ENCODE results near the gene RNU1-3. TPM values are rescaled to one million over a fixed set of nuclear protein-coding genes. Genes with fewer than 3 reads are reported as not detected.
A peak's percentile ranks its signal among the peaks of the same experiment; 100 is the strongest.
"Not testable (repeated sequence)": the region's sequence is repeated elsewhere in the genome, so short reads cannot be mapped to it uniquely, and the experiment has no call there.

RNU1-3 gene
- total and polyA plus RNA-seq, 2 donors from 2014 or later, result 26.8 to 8,605 TPM

- H3K27me3 ChIP-seq (ENCODE audit: control insufficient read depth, insufficient read depth, low read length); H3K27ac ChIP-seq (ENCODE audit: low read depth in 2 of 2, low read length in 2 of 2); H3K4me1 ChIP-seq (ENCODE audit: control insufficient read depth in 2 of 3, insufficient read depth in 2 of 3, low read depth in 1 of 3, low read length in 3 of 3); H3K9ac ChIP-seq (ENCODE audit: low read length in 3 of 3); intact Hi-C loops (cut with DNase I); H3K9me3 ChIP-seq (ENCODE audit: control insufficient read depth in 2 of 3, insufficient read depth in 1 of 3, low read length in 3 of 3); H3K4me3 ChIP-seq (ENCODE audit: low read length in 3 of 3); FAIRE-seq: not testable (repeated sequence)
- peaks cover 18 to 53% (median 38%) of the 10 kb centered on the region in 3 donors for H3K36me3 ChIP-seq (ENCODE audit: control insufficient read depth in 2 of 3, insufficient read depth in 3 of 3, low read length in 3 of 3)
- DNase-seq, result peak in 1 of 5 donors; percentile 78
Observed at GRCh38 chr1:16632044-16632850, 34.5 kb downstream of the RNU1-3 start.

- peaks cover 18 to 56% (median 39%) of the 10 kb centered on the region in 3 donors for H3K36me3 ChIP-seq (ENCODE audit: control insufficient read depth in 2 of 3, insufficient read depth in 3 of 3, low read length in 3 of 3)
Observed at GRCh38 chr1:16631248-16632043, 35.3 kb downstream of the RNU1-3 start.

GRCh38 chr1:16630661-16631247 lies 36.0 kb downstream of the RNU1-3 start:
- no peak for TF ChIP-seq CTCF (IDR thresholded peaks at IDR 0.05; ENCODE audit: borderline replicate concordance, extremely low read depth, insufficient read depth)
- FAIRE-seq (no peak), DNase-seq (peak in 2 of 5 donors; percentile 73 to 87)
- peaks cover 18 to 62% (median 45%) of the 10 kb centered on the region in 3 donors for H3K36me3 ChIP-seq (ENCODE audit: control insufficient read depth in 2 of 3, insufficient read depth in 3 of 3, low read length in 3 of 3)
- intact Hi-C loops (cut with DNase I), result no loop called here
- no peak overlapping the region for H3K27ac ChIP-seq (ENCODE audit: low read depth in 2 of 2, low read length in 2 of 2)
- H3K27me3 ChIP-seq (ENCODE audit: control insufficient read depth, insufficient read depth, low read length), result no peaks in the 10 kb centered on the region
- no peak overlapping the region for H3K9ac ChIP-seq (ENCODE audit: low read length in 3 of 3)
- no peak overlapping the region for H3K4me3 ChIP-seq (ENCODE audit: low read length in 3 of 3)
- H3K4me1 ChIP-seq (ENCODE audit: control insufficient read depth in 2 of 3, insufficient read depth in 2 of 3, low read depth in 1 of 3, low read length in 3 of 3), result no peaks in the 10 kb centered on the region
- H3K9me3 ChIP-seq (ENCODE audit: control insufficient read depth in 2 of 3, insufficient read depth in 1 of 3, low read length in 3 of 3), result no peaks in the 10 kb centered on the region

More at GRCh38 chr1:16631248-16632043, 35.3 kb downstream of the RNU1-3 start:
- Histone ChIP-seq H3K27me3 (ENCODE audit: control insufficient read depth, insufficient read depth, low read length) (no peaks in the 10 kb centered on the region), H3K9ac (ENCODE audit: low read length in 3 of 3) (no peak overlapping the region), H3K4me1 (ENCODE audit: control insufficient read depth in 2 of 3, insufficient read depth in 2 of 3, low read depth in 1 of 3, low read length in 3 of 3) (no peaks in the 10 kb centered on the region), H3K9me3 (ENCODE audit: control insufficient read depth in 2 of 3, insufficient read depth in 1 of 3, low read length in 3 of 3) (no peaks in the 10 kb centered on the region), H3K27ac (ENCODE audit: low read depth in 2 of 2, low read length in 2 of 2) (no peak overlapping the region), H3K4me3 (ENCODE audit: low read length in 3 of 3) (no peak overlapping the region)
- DNase-seq (peak in 2 of 5 donors; percentile 68 to 89), FAIRE-seq (no peak)
- intact Hi-C loops (cut with DNase I), result no loop called here
- no peak for TF ChIP-seq CTCF (IDR thresholded peaks at IDR 0.05; ENCODE audit: borderline replicate concordance, extremely low read depth, insufficient read depth)

GRCh38 chr1:16629916-16630530 lies 36.7 kb downstream of the RNU1-3 start:
- H3K27me3 ChIP-seq (ENCODE audit: control insufficient read depth, insufficient read depth, low read length); intact Hi-C loops (cut with DNase I); FAIRE-seq; H3K9ac ChIP-seq (ENCODE audit: low read length in 3 of 3); H3K4me1 ChIP-seq (ENCODE audit: control insufficient read depth in 2 of 3, insufficient read depth in 2 of 3, low read depth in 1 of 3, low read length in 3 of 3); H3K4me3 ChIP-seq (ENCODE audit: low read length in 3 of 3); H3K9me3 ChIP-seq (ENCODE audit: control insufficient read depth in 2 of 3, insufficient read depth in 1 of 3, low read length in 3 of 3); H3K27ac ChIP-seq (ENCODE audit: low read depth in 2 of 2, low read length in 2 of 2): not testable (repeated sequence)
- H3K36me3 ChIP-seq (ENCODE audit: control insufficient read depth in 2 of 3, insufficient read depth in 3 of 3, low read length in 3 of 3), result peaks cover 19 to 65% (median 47%) of the 10 kb centered on the region in 3 donors
- DNase-seq, result peak in 2 of 5 donors; percentile 66 to 83

All from kidney (tissue), 14 donors.